ENCODE measurements around the gene RIPK1.
A peak's percentile ranks its signal among the peaks of the same experiment; 100 is the strongest.

The RIPK1 gene

DNA sequence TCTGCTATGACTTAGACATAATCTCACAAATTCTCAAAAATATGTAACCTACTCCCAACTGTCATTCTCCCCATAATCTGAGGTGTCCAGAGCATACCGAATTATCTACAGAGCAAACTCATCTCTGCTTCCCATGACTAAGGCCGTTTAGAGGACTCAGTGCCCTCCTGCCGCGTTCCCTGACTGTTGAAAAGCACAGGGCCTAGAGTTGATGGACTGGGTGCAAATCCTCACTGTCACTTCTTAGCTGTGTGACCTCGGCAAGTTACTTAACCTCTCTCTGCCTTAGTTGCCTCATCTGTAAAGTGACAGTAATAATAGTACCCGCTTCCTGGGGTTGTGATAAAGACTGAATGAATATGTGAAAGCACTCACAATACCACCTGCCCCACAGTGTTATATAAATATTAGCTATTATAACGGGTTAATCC, 93.8 kb downstream of the RIPK1 start:
- peak; percentile 40 for DNase-seq (ENCODE audit: low read depth)
- peak overlapping the region; percentile 70 for H3K4me3 ChIP-seq (ENCODE audit: low read depth, low read length)
- TF ChIP-seq, protein P1, sequence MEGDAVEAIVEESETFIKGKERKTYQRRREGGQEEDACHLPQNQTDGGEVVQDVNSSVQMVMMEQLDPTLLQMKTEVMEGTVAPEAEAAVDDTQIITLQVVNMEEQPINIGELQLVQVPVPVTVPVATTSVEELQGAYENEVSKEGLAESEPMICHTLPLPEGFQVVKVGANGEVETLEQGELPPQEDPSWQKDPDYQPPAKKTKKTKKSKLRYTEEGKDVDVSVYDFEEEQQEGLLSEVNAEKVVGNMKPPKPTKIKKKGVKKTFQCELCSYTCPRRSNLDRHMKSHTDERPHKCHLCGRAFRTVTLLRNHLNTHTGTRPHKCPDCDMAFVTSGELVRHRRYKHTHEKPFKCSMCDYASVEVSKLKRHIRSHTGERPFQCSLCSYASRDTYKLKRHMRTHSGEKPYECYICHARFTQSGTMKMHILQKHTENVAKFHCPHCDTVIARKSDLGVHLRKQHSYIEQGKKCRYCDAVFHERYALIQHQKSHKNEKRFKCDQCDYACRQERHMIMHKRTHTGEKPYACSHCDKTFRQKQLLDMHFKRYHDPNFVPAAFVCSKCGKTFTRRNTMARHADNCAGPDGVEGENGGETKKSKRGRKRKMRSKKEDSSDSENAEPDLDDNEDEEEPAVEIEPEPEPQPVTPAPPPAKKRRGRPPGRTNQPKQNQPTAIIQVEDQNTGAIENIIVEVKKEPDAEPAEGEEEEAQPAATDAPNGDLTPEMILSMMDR (conservative IDR thresholded peaks at IDR 0.05; ENCODE audit: low read depth, low read length), result no peak

DNA sequence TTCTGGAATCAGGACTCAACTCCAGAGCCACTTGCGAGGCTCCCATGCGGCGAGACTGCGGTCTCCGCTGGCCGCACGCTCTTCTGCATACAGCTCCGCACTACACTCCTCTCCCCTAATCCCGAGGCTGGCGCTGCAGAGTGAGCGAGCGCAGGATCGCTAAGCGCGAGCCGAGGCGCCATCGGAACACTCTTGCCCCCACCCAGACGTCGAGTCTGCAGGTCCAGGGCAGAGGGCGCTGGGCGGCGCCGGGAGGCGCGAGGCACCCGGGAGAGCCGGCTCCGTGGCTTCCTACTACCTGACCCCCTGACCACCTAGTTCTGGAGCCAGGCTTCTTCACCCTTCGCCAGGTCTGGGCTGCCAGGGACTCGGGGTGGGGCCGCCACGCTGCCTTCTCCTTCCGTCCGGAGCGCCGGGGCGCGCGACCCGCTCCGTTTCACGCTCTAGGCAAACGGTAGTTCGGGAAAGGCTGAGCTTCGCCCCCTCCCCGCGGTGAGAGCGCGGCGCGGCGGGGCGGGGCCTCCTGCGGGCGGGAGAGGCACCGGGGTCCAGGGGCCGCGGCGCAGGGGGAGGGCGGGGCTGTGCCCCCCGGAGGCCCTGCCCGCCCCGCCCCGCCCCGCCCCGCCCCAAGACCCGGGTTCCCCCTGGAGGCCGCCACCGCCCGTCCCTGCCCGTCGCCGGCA, 94.4 kb downstream of the RIPK1 start:
- TF ChIP-seq, protein P1 (conservative IDR thresholded peaks at IDR 0.05; ENCODE audit: low read depth, low read length), result peak; percentile 31
- peak; percentile 79 for DNase-seq (ENCODE audit: low read depth)
- H3K4me3 ChIP-seq (ENCODE audit: low read depth, low read length), result peak overlapping the region; percentile 70

DNA sequence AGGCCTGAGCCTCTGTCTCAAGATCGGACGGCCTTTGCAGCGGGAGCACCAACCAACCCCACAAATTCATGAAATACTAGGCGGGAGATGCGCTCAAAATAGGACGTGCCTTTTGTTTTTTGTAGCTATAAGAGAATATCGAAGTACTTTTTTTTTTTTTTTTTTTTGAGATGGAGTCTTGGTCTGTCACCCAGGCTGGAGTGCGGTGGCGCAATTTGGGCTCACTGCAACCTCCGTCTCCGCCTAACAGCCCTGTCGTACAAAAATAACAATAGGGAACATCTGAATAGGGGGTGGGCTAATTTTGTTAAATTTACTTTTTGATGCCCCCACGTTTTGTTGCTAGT, 94.9 kb downstream of the RIPK1 start:
- peak overlapping the region; percentile 70 for H3K4me3 ChIP-seq (ENCODE audit: low read depth, low read length)
- DNase-seq (ENCODE audit: low read depth), result peak; percentile 43
- TF ChIP-seq, protein P1 (conservative IDR thresholded peaks at IDR 0.05; ENCODE audit: low read depth, low read length), result no peak

DNA sequence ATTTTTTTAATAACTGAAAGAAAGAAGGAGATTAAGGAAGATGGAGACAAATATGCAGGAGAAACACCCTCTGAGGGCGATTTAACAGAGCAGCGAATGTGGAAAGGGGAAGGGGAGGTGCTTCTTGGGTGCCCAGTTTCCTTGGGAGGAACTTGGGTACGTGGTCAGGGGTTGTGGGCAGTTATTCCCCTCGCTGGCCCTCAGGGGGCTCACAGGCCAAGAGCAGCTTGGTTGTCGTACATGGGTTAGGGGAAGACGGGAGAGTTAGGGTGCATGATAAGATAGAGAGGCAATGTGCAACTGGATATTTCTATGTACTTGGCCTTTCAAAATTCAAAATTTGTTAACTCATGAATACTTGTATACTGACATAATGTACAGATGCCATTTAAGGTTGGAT, 96.1 kb downstream of the RIPK1 start:
- no peak overlapping the region for H3K4me3 ChIP-seq (ENCODE audit: low read depth, low read length)
- TF ChIP-seq, protein P1 (conservative IDR thresholded peaks at IDR 0.05; ENCODE audit: low read depth, low read length), result no peak

More for the DNA sequence above, 96.1 kb downstream of the RIPK1 start:
- no peak for DNase-seq (ENCODE audit: low read depth)
